Karpas-422 (cell line): ENCODE data around the gene RUNX2. TPM values are rescaled to one million over a fixed set of nuclear protein-coding genes. Genes with fewer than 3 reads are reported as not detected.

Experiments used
- DNase-seq: peaks from one replicate; pipeline ENCODE4 v3.0.0-alpha.2; 2015
- H2AFZ ChIP-seq: fragments of 200-600 bp; sonication (generic); 2 replicates; pipeline ENCODE4 v1.6.1; 2014; ENCODE audit warnings: antibody characterized with exemption, low read length, mixed read lengths
- H3K27ac ChIP-seq: fragments of 200-600 bp; sonication (generic); 2 replicates; pipeline ENCODE4 v1.5.1; 2014; ENCODE audit warnings: mild to moderate bottlenecking, low read length, moderate library complexity
- H3K27me3 ChIP-seq: fragments of 200-600 bp; sonication (generic); 2 replicates; pipeline ENCODE4 v1.6.1; 2014; ENCODE audit warnings: low read length, mixed read lengths
- H3K36me3 ChIP-seq: fragments of 200-600 bp; sonication (generic); 2 replicates; pipeline ENCODE4 v1.6.1; 2014; ENCODE audit warnings: low read length, mixed read lengths; ENCODE audit not compliant: insufficient read depth
- H3K4me1 ChIP-seq: fragments of 200-600 bp; sonication (generic); 2 replicates; pipeline ENCODE4 v1.6.1; 2014; ENCODE audit warnings: mild to moderate bottlenecking, low read length, mixed read lengths
- H3K4me2 ChIP-seq: fragments of 200-600 bp; sonication (generic); 2 replicates; pipeline ENCODE4 v1.6.1; 2014; ENCODE audit warnings: low read length, low read depth, mild to moderate bottlenecking; ENCODE audit not compliant: poor library complexity, severe bottlenecking
- H3K4me3 ChIP-seq: fragments of 200-600 bp; sonication (generic); 2 replicates; pipeline ENCODE4 v1.5.1; 2014; ENCODE audit warnings: mild to moderate bottlenecking, antibody characterized with exemption, low read length, mixed read lengths
- H3K79me2 ChIP-seq: fragments of 200-600 bp; sonication (generic); 2 replicates; pipeline ENCODE4 v1.6.1; 2014; ENCODE audit warnings: mild to moderate bottlenecking, low read length, mixed read lengths
- H3K9ac ChIP-seq: fragments of 200-600 bp; sonication (generic); 2 replicates; pipeline ENCODE4 v1.6.0; 2014; ENCODE audit warnings: low read length
- H3K9me2 ChIP-seq: fragments of 200-600 bp; sonication (generic), shearing (Covaris generic); replicated peaks from 2 replicates; pipeline ENCODE4 v1.6.0; 2014; ENCODE audit warnings: mild to moderate bottlenecking, low read length, moderate library complexity; ENCODE audit not compliant: insufficient read depth
- H3K9me3 ChIP-seq: fragments of 300-700, 200-600 bp; sonication (generic); 2 replicates; pipeline ENCODE4 v1.6.1; 2014; ENCODE audit warnings: low read length, mixed read lengths
- H4K20me1 ChIP-seq: fragments of 200-600 bp; sonication (generic); 2 replicates; pipeline ENCODE4 v1.6.1; 2014; ENCODE audit warnings: mild to moderate bottlenecking, antibody characterized with exemption, low read length, low read depth; ENCODE audit not compliant: insufficient read depth
- total RNA-seq: library from RNA; depleted of rRNA; stranded (reverse); fragments of >200 nt; shearing (Covaris generic); gene quantifications from 2 replicates; pipeline ENCODE4 v1.2.3, GENCODE V29; 2014; ENCODE audit warnings: low replicate concordance

RUNX2 gene
- total RNA-seq, 1 experiment from 2014 or later, result 0.19 TPM

- no peaks in the 10 kb centered on the region for H3K79me2 ChIP-seq
- H3K27me3 ChIP-seq, result no peaks in the 10 kb centered on the region; the same call in 1 of the 2 replicates
- no peaks in the 10 kb centered on the region for H3K36me3 ChIP-seq
- H4K20me1 ChIP-seq, result 0 out of 2 replicates have a peak, but pooled peaks cover 3% of the 10 kb centered on the region
- H3K9me3 ChIP-seq, result no peaks in the 10 kb centered on the region
- H3K4me1 ChIP-seq, result no peaks in the 10 kb centered on the region
- no peaks in the 10 kb centered on the region for H3K9me2 ChIP-seq
- H3K4me2 ChIP-seq, result no peak overlapping the region
- DNase-seq, result no peak
- H3K9ac ChIP-seq, result no peak overlapping the region
- H3K27ac ChIP-seq, result no peak overlapping the region
- H2AFZ ChIP-seq, result no peak overlapping the region
- no peak overlapping the region for H3K4me3 ChIP-seq
These were observed 1.3 kb upstream of the RUNX2 start for GRCh38 chr6:45326698-45327417.

- Histone ChIP-seq H3K4me3 (no peak overlapping the region), H3K36me3 (no peaks in the 10 kb centered on the region), H3K79me2 (no peaks in the 10 kb centered on the region), H3K4me1 (no peaks in the 10 kb centered on the region), H3K27me3 (no peaks in the 10 kb centered on the region; the same call in 1 of the 2 replicates), H3K9me3 (no peaks in the 10 kb centered on the region), H3K9ac (no peak overlapping the region), H3K9me2 (no peaks in the 10 kb centered on the region), H4K20me1 (no peaks in the 10 kb centered on the region), H3K4me2 (no peak overlapping the region), H3K27ac (no peak overlapping the region), H2AFZ (no peak overlapping the region)
- DNase-seq, result no peak
These were observed 393 bp downstream of the RUNX2 start for GRCh38 chr6:45328523-45328922.

- no peaks in the 10 kb centered on the region for H3K9me2 ChIP-seq
These were observed 16.8 kb downstream of the RUNX2 start for GRCh38 chr6:45344900-45345299.

GRCh38 chr6:45350186-45350710 is 22.1 kb downstream of the RUNX2 start:
- no peak for DNase-seq
- Histone ChIP-seq H3K27me3 (no peaks in the 10 kb centered on the region), H3K27ac (no peak overlapping the region), H3K4me2 (no peak overlapping the region), H3K36me3 (no peaks in the 10 kb centered on the region), H3K4me1 (no peaks in the 10 kb centered on the region), H3K9me2 (no peaks in the 10 kb centered on the region), H2AFZ (no peak overlapping the region), H4K20me1 (no peaks in the 10 kb centered on the region), H3K79me2 (no peaks in the 10 kb centered on the region), H3K9ac (no peak overlapping the region), H3K4me3 (no peak overlapping the region), H3K9me3 (no peaks in the 10 kb centered on the region)

More at GRCh38 chr6:45344900-45345299, 16.8 kb downstream of the RUNX2 start:
- Histone ChIP-seq H3K4me1 (no peaks in the 10 kb centered on the region), H3K9me3 (no peaks in the 10 kb centered on the region), H4K20me1 (no peaks in the 10 kb centered on the region), H3K4me2 (no peak overlapping the region), H3K27me3 (no peaks in the 10 kb centered on the region), H2AFZ (no peak overlapping the region), H3K79me2 (no peaks in the 10 kb centered on the region), H3K9ac (no peak overlapping the region), H3K27ac (no peak overlapping the region), H3K4me3 (no peak overlapping the region), H3K36me3 (no peaks in the 10 kb centered on the region)
- no peak for DNase-seq

DNA sequence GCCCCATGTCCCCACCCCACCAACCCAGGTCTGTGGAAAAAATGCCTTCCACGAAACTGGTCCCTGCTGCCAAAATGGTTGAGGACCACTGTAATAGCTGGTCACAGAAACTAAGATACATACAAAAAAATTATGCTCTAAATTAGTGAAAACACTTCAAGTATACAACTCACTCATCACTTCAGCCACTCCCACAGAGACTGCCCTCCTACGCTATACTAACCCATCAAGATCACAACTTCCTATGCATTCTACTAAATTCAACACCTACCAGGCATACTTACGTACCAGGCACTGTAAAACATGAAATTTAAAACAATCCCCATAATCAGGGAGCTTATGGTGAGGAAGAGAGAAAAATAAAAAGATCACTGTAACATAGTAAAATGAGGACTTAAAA is 22.9 kb downstream of the RUNX2 start:
- Histone ChIP-seq H3K79me2 (no peaks in the 10 kb centered on the region), H3K9ac (no peak overlapping the region), H3K4me2 (no peak overlapping the region), H2AFZ (no peak overlapping the region), H3K4me1 (no peaks in the 10 kb centered on the region), H3K9me3 (no peaks in the 10 kb centered on the region), H3K4me3 (no peak overlapping the region), H3K27me3 (no peaks in the 10 kb centered on the region), H3K9me2 (no peaks in the 10 kb centered on the region), H3K27ac (no peak overlapping the region), H4K20me1 (no peaks in the 10 kb centered on the region), H3K36me3 (no peaks in the 10 kb centered on the region)
- DNase-seq, result no peak

DNA sequence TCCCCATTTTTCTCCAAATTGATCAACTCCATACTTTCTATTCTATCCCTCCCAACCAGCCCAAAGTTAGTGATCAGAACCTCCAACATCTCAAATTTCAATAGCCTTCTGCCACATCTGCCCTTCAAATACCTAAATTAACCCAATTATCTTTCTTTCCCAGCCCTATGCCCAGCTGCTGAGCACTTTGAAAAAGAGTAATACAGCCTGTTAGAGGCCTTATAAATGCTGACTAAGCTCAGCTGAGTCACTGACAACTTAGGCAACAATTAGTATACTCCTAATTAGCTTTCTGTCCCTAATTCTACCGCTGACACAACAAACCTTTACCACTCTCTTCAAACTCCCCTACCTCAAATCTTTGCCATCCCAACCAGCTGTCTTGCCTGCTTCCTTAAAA is 23.5 kb downstream of the RUNX2 start:
- no peak overlapping the region for H3K4me2 ChIP-seq
- no peak overlapping the region for H3K9ac ChIP-seq
- H2AFZ ChIP-seq, result no peak overlapping the region
- no peaks in the 10 kb centered on the region for H3K4me1 ChIP-seq
- no peaks in the 10 kb centered on the region for H3K27me3 ChIP-seq
- no peaks in the 10 kb centered on the region for H3K36me3 ChIP-seq
- DNase-seq, result no peak
- no peaks in the 10 kb centered on the region for H4K20me1 ChIP-seq
- no peak overlapping the region for H3K4me3 ChIP-seq
- H3K27ac ChIP-seq, result no peak overlapping the region
- no peaks in the 10 kb centered on the region for H3K9me2 ChIP-seq
- H3K79me2 ChIP-seq, result no peaks in the 10 kb centered on the region
- H3K9me3 ChIP-seq, result no peaks in the 10 kb centered on the region

- Histone ChIP-seq H3K27me3 (no peaks in the 10 kb centered on the region), H3K4me1 (no peaks in the 10 kb centered on the region), H3K9me2 (no peaks in the 10 kb centered on the region)
These were observed 25.5 kb downstream of the RUNX2 start for GRCh38 chr6:45353654-45354053.

DNA sequence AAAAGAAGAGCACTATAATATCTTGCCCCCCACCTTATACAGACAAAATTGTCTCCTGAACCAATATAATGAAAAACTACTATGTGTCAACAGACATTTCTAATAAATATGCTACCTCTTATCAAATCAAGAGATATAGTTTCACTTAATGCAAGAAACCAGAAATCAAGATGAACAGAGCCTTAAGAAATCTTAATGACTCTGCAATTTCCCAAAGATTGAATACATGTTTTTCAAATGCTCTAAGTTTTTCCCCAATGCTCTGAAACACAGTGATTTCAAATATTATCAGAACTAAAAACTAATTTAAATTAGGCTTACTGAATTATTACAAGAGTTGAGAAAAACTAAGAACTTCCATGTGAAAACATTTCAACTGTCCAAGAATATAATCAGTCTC is 36.3 kb downstream of the RUNX2 start:
- Histone ChIP-seq H3K4me3 (no peak overlapping the region), H3K9me2 (no peaks in the 10 kb centered on the region), H3K36me3 (no peaks in the 10 kb centered on the region), H3K4me2 (no peak overlapping the region), H3K4me1 (no peaks in the 10 kb centered on the region), H4K20me1 (0 out of 2 replicates have a peak, but pooled peaks cover 9% of the 10 kb centered on the region), H2AFZ (no peak overlapping the region), H3K9me3 (no peaks in the 10 kb centered on the region), H3K79me2 (no peaks in the 10 kb centered on the region), H3K27ac (no peak overlapping the region), H3K27me3 (no peaks in the 10 kb centered on the region; the same call in 1 of the 2 replicates), H3K9ac (no peak overlapping the region)
- DNase-seq, result no peak

More at GRCh38 chr6:45353654-45354053, 25.5 kb downstream of the RUNX2 start:
- H3K27ac ChIP-seq, result no peak overlapping the region
- H3K9me3 ChIP-seq, result no peaks in the 10 kb centered on the region
- DNase-seq, result no peak
- no peak overlapping the region for H3K4me3 ChIP-seq
- H3K9ac ChIP-seq, result no peak overlapping the region
- H3K79me2 ChIP-seq, result no peaks in the 10 kb centered on the region
- H3K4me2 ChIP-seq, result no peak overlapping the region
- no peaks in the 10 kb centered on the region for H4K20me1 ChIP-seq
- no peak overlapping the region for H2AFZ ChIP-seq
- H3K36me3 ChIP-seq, result no peaks in the 10 kb centered on the region
